ENCODE results near the gene APLN.

- no peak for TF ChIP-seq EZH2 (IDR thresholded peaks at IDR 0.05)
- no peak for TF ChIP-seq POLR2AphosphoS5 (IDR thresholded peaks at IDR 0.05; ENCODE audit: borderline replicate concordance, low read depth, low read length)
Measured at GRCh38 chrX:129679901-129680300, 25.1 kb upstream of the APLN start.

Measured in SK-N-MC (cell line).